ENCODE results near the gene IGSF8. TPM values are rescaled to one million over a fixed set of nuclear protein-coding genes. Genes with fewer than 3 reads are reported as not detected.

The IGSF8 gene, protein sequence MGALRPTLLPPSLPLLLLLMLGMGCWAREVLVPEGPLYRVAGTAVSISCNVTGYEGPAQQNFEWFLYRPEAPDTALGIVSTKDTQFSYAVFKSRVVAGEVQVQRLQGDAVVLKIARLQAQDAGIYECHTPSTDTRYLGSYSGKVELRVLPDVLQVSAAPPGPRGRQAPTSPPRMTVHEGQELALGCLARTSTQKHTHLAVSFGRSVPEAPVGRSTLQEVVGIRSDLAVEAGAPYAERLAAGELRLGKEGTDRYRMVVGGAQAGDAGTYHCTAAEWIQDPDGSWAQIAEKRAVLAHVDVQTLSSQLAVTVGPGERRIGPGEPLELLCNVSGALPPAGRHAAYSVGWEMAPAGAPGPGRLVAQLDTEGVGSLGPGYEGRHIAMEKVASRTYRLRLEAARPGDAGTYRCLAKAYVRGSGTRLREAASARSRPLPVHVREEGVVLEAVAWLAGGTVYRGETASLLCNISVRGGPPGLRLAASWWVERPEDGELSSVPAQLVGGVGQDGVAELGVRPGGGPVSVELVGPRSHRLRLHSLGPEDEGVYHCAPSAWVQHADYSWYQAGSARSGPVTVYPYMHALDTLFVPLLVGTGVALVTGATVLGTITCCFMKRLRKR
- total RNA-seq (24.4 and 27.7 TPM in 2 replicates), polyA plus RNA-seq (6.2 and 6.5 TPM in 2 replicates), polyA minus RNA-seq (ENCODE audit: low replicate concordance) (12.0 and 14.6 TPM in 2 replicates)
- polyA plus RNA-seq (2012), result 10.9 and 11.3 TPM in 2 replicates

GRCh38 chr1:160097911-160098851, at the start of gene IGSF8:
Gene IGSF8, minus strand, starts transcription at chr1:160098619. Its CDS starts 147 bp downstream, at chr1:160098472.
- peak; percentile 73 to 80 for DNase-seq (ENCODE audit: low read depth in 2 of 2)
- TF ChIP-seq CTCF (conservative IDR thresholded peaks at IDR 0.05 in 1 of 2, IDR thresholded peaks at IDR 0.05 in 1 of 2; ENCODE audit: low read depth in 1 of 2, low read length in 2 of 2) (no peak), EZH2 (IDR thresholded peaks at IDR 0.05; ENCODE audit: low read length, missing control alignments) (no peak)
- Histone ChIP-seq H3K27ac (ENCODE audit: insufficient read depth, low read length) (peak within 1 kb of the TSS; percentile 34), H3K27me3 (ENCODE audit: control insufficient read depth, insufficient read depth, low read length) (peaks cover 2% of the 10 kb centered on the region), H3K4me3 (replicated peaks in 1 of 4; ENCODE audit: control extremely low read depth in 1 of 4, insufficient read depth in 1 of 4, low read depth in 3 of 4, low read length in 4 of 4) (peak within 1 kb of the TSS; percentile 58 to 73 (median 70)), H3K9me3 (ENCODE audit: control insufficient read depth, insufficient read depth, low read depth, low read length) (no peaks in the 10 kb centered on the region), H3K79me2 (ENCODE audit: control insufficient read depth, insufficient read depth, low read length) (no peaks in the 10 kb centered on the region), H3K9ac (ENCODE audit: insufficient read depth, low read length) (peak within 1 kb of the TSS; percentile 51), H2AFZ (ENCODE audit: low read length) (peak within 1 kb of the TSS; percentile 93), H4K20me1 (ENCODE audit: control insufficient read depth, extremely low read depth, insufficient read depth, low read length) (no peaks in the 10 kb centered on the region), H3K36me3 (ENCODE audit: control insufficient read depth, insufficient read depth, low read length) (no peaks in the 10 kb centered on the region), H3K4me2 (ENCODE audit: extremely low read depth, insufficient read depth, low read length) (peak within 1 kb of the TSS; percentile 97), H3K4me1 (ENCODE audit: control insufficient read depth, extremely low read depth, insufficient read depth, low read length) (peaks cover 7% of the 10 kb centered on the region)

DNA sequence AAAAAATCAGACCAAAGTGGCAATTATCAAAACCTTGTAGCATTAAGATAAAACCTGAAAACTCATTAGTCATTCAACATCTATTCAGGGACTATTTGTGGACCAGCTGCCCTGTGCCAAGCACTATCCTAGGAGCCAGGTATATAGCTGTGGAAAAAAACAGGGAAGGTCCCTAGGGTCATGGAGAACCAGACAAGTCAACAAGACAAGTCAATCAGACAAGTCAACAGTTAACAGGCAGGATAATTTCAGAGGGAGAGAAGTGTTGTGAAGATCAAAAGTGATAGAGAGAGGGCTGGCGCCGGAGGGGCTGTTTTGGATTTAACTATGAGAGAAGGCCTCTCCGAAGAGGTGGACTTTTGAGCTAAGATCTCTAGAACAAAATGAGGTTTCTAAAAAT, 49.7 kb upstream of the IGSF8 start:
- no peaks in the 10 kb centered on the region for H3K36me3 ChIP-seq (ENCODE audit: control insufficient read depth, insufficient read depth, low read length)
- no peaks in the 10 kb centered on the region for H4K20me1 ChIP-seq (ENCODE audit: control insufficient read depth, extremely low read depth, insufficient read depth, low read length)
- no peak overlapping the region for H3K27ac ChIP-seq (ENCODE audit: insufficient read depth, low read length)
- H3K4me1 ChIP-seq (ENCODE audit: control insufficient read depth, extremely low read depth, insufficient read depth, low read length), result no peaks in the 10 kb centered on the region
- no peaks in the 10 kb centered on the region for H3K27me3 ChIP-seq (ENCODE audit: control insufficient read depth, insufficient read depth, low read length)
- no peak for TF ChIP-seq CTCF (conservative IDR thresholded peaks at IDR 0.05 in 1 of 2, IDR thresholded peaks at IDR 0.05 in 1 of 2; ENCODE audit: low read depth in 1 of 2, low read length in 2 of 2)
- no peak for TF ChIP-seq EZH2 (IDR thresholded peaks at IDR 0.05; ENCODE audit: low read length, missing control alignments)
- no peak for DNase-seq (ENCODE audit: low read depth in 2 of 2)
- no peak overlapping the region for H2AFZ ChIP-seq (ENCODE audit: low read length)
- no peak overlapping the region for H3K4me2 ChIP-seq (ENCODE audit: extremely low read depth, insufficient read depth, low read length)
- no peak overlapping the region for H3K9ac ChIP-seq (ENCODE audit: insufficient read depth, low read length)
- no peaks in the 10 kb centered on the region for H3K79me2 ChIP-seq (ENCODE audit: control insufficient read depth, insufficient read depth, low read length)
- no peak overlapping the region for H3K4me3 ChIP-seq (replicated peaks in 1 of 4; ENCODE audit: control extremely low read depth in 1 of 4, insufficient read depth in 1 of 4, low read depth in 3 of 4, low read length in 4 of 4)
- no peaks in the 10 kb centered on the region for H3K9me3 ChIP-seq (ENCODE audit: control insufficient read depth, insufficient read depth, low read depth, low read length)

Measured in fibroblast of lung (primary cell).